B cell (primary cell): ENCODE data around the gene HES2. TPM values are rescaled to one million over a fixed set of nuclear protein-coding genes. Genes with fewer than 3 reads are reported as not detected.

Experiments used
- ATAC-seq: fragments of 200-7000 bp; cut with Tn5 transposase; one replicate; pipeline ENCODE4 v1.10.0; 2021; ENCODE audit warnings: low read depth, mild to moderate bottlenecking, moderate number of reproducible peaks, moderate library complexity
- CTCF ChIA-PET: fragments of 350-600 bp; sonication (Branson Sonifier 250); formaldehyde crosslinking; loops from one replicate; lab custom pipeline; 2021; ENCODE audit warnings: antibody characterized with exemption, inconsistent platforms; lab: Charles Lee
- POLR2A ChIA-PET: fragments of 350-600 bp; sonication (Branson Sonifier 250); formaldehyde crosslinking; loops from one replicate; lab custom pipeline; 2021; ENCODE audit warnings: antibody characterized with exemption; lab: Charles Lee
- DNase-seq: peaks from one replicate; pipeline ENCODE4 v3.0.0; 2013
- H2AFZ ChIP-seq: 2 replicates; pipeline ENCODE4 v1.6.1; 2012; ENCODE audit warnings: mild to moderate bottlenecking, low read depth, low read length; ENCODE audit not compliant: insufficient read depth, poor library complexity, severe bottlenecking
- H3K27ac ChIP-seq, 2 donors: 1 replicate in 1 of 2; 2 replicates in 1 of 2; pipeline ENCODE4 v1.5.1; 2012 to 2013; ENCODE audit warnings: low read length in 2 of 2, mild to moderate bottlenecking in 2 of 2, moderate library complexity in 1 of 2
- H3K27me3 ChIP-seq, 4 experiments: fragments of 200-600 bp in 1 of 4; sonication (generic) in 1 of 4; replicated peaks in 1 of 4; 1 replicate in 2 of 4; 2 replicates in 2 of 4; pipeline versions ENCODE4 v1.6.1 to v1.7.0; 2013 to 2016; ENCODE audit warnings: low read length in 3 of 4, mild to moderate bottlenecking in 2 of 4, mixed read lengths in 1 of 4, moderate library complexity in 1 of 4; ENCODE audit not compliant: insufficient read depth in 4 of 4, control insufficient read depth in 3 of 4; ENCODE audit errors: control extremely low read depth in 1 of 4
- H3K36me3 ChIP-seq, 2 experiments: replicated peaks in 1 of 2; 1 replicate in 1 of 2; 2 replicates in 1 of 2; pipeline versions ENCODE4 v1.6.1 to v1.7.1; 2013; ENCODE audit warnings: low read length in 1 of 2; ENCODE audit not compliant: insufficient read depth in 2 of 2, control insufficient read depth in 1 of 2; ENCODE audit errors: control extremely low read depth in 1 of 2, extremely low read depth in 1 of 2
- H3K4me1 ChIP-seq, 2 donors: fragments of 200-600 bp in 1 of 2; sonication (generic) in 1 of 2; 1 replicate in 1 of 2; 2 replicates in 1 of 2; pipeline versions ENCODE4 v1.5.1 to v1.6.1; 2013 to 2017; ENCODE audit warnings: low read length in 2 of 2; ENCODE audit not compliant: control insufficient read depth in 2 of 2, insufficient read depth in 2 of 2
- H3K4me2 ChIP-seq: replicated peaks from 2 replicates; pipeline ENCODE3; 2012; ENCODE audit warnings: mild to moderate bottlenecking, low read depth, low read length; ENCODE audit not compliant: poor library complexity, severe bottlenecking
- H3K4me3 ChIP-seq, 5 experiments: fragments of 200-600 bp in 1 of 5; sonication (generic) in 1 of 5; 1 replicate in 3 of 5; 2 replicates in 2 of 5; pipeline versions ENCODE4 v1.5.1 to v1.7.0; 2011 to 2016; ENCODE audit warnings: low read length in 4 of 5, mild to moderate bottlenecking in 4 of 5, low read depth in 2 of 5, control low read depth in 1 of 5, moderate library complexity in 1 of 5; ENCODE audit not compliant: insufficient read depth in 1 of 5; ENCODE audit errors: control extremely low read depth in 1 of 5, extremely low read depth in 1 of 5
- H3K79me2 ChIP-seq: fragments of 200-600 bp; sonication (generic); one replicate; pipeline ENCODE4 v1.6.0; 2016; ENCODE audit warnings: low read length; ENCODE audit not compliant: control insufficient read depth, insufficient read depth
- H3K9ac ChIP-seq: fragments of 200-600 bp; sonication (generic); 2 replicates; pipeline ENCODE4 v1.6.1; 2017; ENCODE audit warnings: mild to moderate bottlenecking, low read length, moderate library complexity
- H3K9me3 ChIP-seq, 3 donors: one replicate each; pipeline versions ENCODE4 v1.6.1 to v1.7.1; 2013; ENCODE audit warnings: low read length in 2 of 3; ENCODE audit not compliant: control insufficient read depth in 2 of 3, insufficient read depth in 1 of 3; ENCODE audit errors: control extremely low read depth in 1 of 3
- H4K20me1 ChIP-seq: 2 replicates; pipeline ENCODE4 v1.6.0; 2012; ENCODE audit warnings: mild to moderate bottlenecking, low read length; ENCODE audit not compliant: insufficient read depth, control insufficient read depth, poor library complexity, severe bottlenecking
- H3K27ac Mint-ChIP-seq: one replicate; pipeline ENCODE4 v1.8.0; 2021; ENCODE audit warnings: mixed read lengths
- H3K27me3 Mint-ChIP-seq: one replicate; pipeline ENCODE4 v1.8.0; 2021; ENCODE audit warnings: mixed read lengths
- H3K4me1 Mint-ChIP-seq: one replicate; pipeline ENCODE4 v1.8.0; 2021; ENCODE audit warnings: mixed read lengths
- H3K4me3 Mint-ChIP-seq: one replicate; pipeline ENCODE4 v1.8.0; 2021; ENCODE audit warnings: mixed read lengths
- H3K9me3 Mint-ChIP-seq: one replicate; pipeline ENCODE4 v1.8.0; 2022; ENCODE audit warnings: mixed read lengths; ENCODE audit not compliant: insufficient read depth
- CTCF ChIP-seq: fragments of 200-600 bp; IDR thresholded peaks from one replicate; pipeline ENCODE4 v1.8.0; 2022; ENCODE audit warnings: antibody characterized with exemption, mild to moderate bottlenecking
- EZH2 ChIP-seq: IDR thresholded peaks from 2 replicates; pipeline ENCODE4 v1.6.1; 2012; ENCODE audit warnings: borderline replicate concordance, low read depth, mild to moderate bottlenecking, moderate library complexity, low read length; ENCODE audit not compliant: insufficient read depth, poor library complexity, severe bottlenecking
- WGBS: methylation state at CpG from one replicate; pipeline ENCODE4 v1.1.5; 2013; ENCODE audit warnings: missing lambda C conversion rate; ENCODE audit not compliant: insufficient coverage; 5-methylcytosine and 5-hydroxymethylcytosine counted together
- intact Hi-C: fragments of 100-400 bp; cut with micrococcal nuclease; formaldehyde crosslinking; loops from one replicate; pipeline ENCODE4 v1.10.0; 2022
- polyA plus RNA-seq: library from polyadenylated mRNA; depleted of rRNA; stranded (reverse); fragments of >200 nt; gene quantifications from 2 replicates; pipeline ENCODE4 v1.2.3, GENCODE V29; 2012
- total RNA-seq, 2 donors: library from RNA; stranded (reverse); fragments of 120-200 nt in 1 of 2; gene quantifications; 1 replicate in 1 of 2; 2 replicates in 1 of 2; pipeline versions ENCODE4 v1.2.3 to v1.2.4, GENCODE V29; 2013 to 2022

The HES2 gene
- total and polyA plus RNA-seq, 2 donors (not counting 1 experiment from before 2014, with no cell fraction given) = not detected

- ChIA-PET POLR2A (no interaction called here), CTCF (no interaction called here)
- Histone ChIP-seq H3K9me3 (peaks cover 0 to 9% (median 0%) of the 10 kb centered on the region in 3 donors), H3K4me1 (peaks cover 15 to 22% of the 10 kb centered on the region in 2 donors), H4K20me1 (no peaks in the 10 kb centered on the region), H3K4me2 (no peak overlapping the region), H3K36me3 (no peaks in the 10 kb centered on the region), H3K27me3 (peaks cover 0 to 61% (median 24%) of the 10 kb centered on the region in 4 experiments), H3K4me3 (no peak overlapping the region), H3K27ac (no peak overlapping the region), H3K9ac (no peak overlapping the region), H3K79me2 (no peaks in the 10 kb centered on the region), H2AFZ (no peak overlapping the region)
- intact Hi-C loops = no loop called here
- Mint-ChIP-seq H3K4me3 (peak overlapping the region; percentile 27), H3K9me3 (no peaks in the 10 kb centered on the region), H3K4me1 (peaks cover 21% of the 10 kb centered on the region), H3K27ac (no peak overlapping the region), H3K27me3 (peaks cover 41% of the 10 kb centered on the region)
- ATAC-seq (no peak), DNase-seq (no peak)
- WGBS = 66% methylated on average over 11 of the region's 19 CpGs
- TF ChIP-seq CTCF (peak; percentile 25), EZH2 (no peak)
These were observed 25.5 kb upstream of the HES2 start for GRCh38 chr1:6445062-6445763.

GRCh38 chr1:6444377-6444776 lies 24.7 kb upstream of the HES2 start:
- no peak overlapping the region for H3K4me3 Mint-ChIP-seq
- no peak overlapping the region for H3K27ac Mint-ChIP-seq
- WGBS = 94% methylated on average over 13 of the region's 15 CpGs
- H3K4me3 ChIP-seq = no peak overlapping the region
- no peaks in the 10 kb centered on the region for H3K9me3 Mint-ChIP-seq
- H3K79me2 ChIP-seq = no peaks in the 10 kb centered on the region
- H3K9ac ChIP-seq = no peak overlapping the region
- H3K4me1 ChIP-seq = peaks cover 18 to 26% of the 10 kb centered on the region in 2 donors
- H3K27me3 ChIP-seq = peaks cover 0 to 62% (median 21%) of the 10 kb centered on the region in 4 experiments
- peaks cover 37% of the 10 kb centered on the region for H3K27me3 Mint-ChIP-seq
- H3K36me3 ChIP-seq = no peaks in the 10 kb centered on the region
- ChIA-PET CTCF (no interaction called here), POLR2A (no interaction called here)
- intact Hi-C loops = no loop called here
- DNase-seq (no peak), ATAC-seq (no peak)
- TF ChIP-seq CTCF = no peak
- no peak overlapping the region for H3K27ac ChIP-seq
- no peaks in the 10 kb centered on the region for H4K20me1 ChIP-seq
- peaks cover 19% of the 10 kb centered on the region for H3K4me1 Mint-ChIP-seq
- no peak overlapping the region for H3K4me2 ChIP-seq
- no peak overlapping the region for H2AFZ ChIP-seq
- peaks cover 0 to 9% (median 0%) of the 10 kb centered on the region in 3 donors for H3K9me3 ChIP-seq
